Ascending aorta (tissue), 2 donors: ENCODE results near the gene TAF7L. TPM values are rescaled to one million over a fixed set of nuclear protein-coding genes. Genes with fewer than 3 reads are reported as not detected.

Experiments
- DNase-seq, 2 donors: peaks; one replicate each; pipeline ENCODE4 v3.0.0-alpha.2; 2019; ENCODE audit warnings: low spot score in 2 of 2
- H3K27ac ChIP-seq, 2 donors: fragments of 200-600 bp; sonication (generic); one replicate each; pipeline ENCODE4 v1.5.1; 2016 to 2017; ENCODE audit warnings: mild to moderate bottlenecking in 1 of 2
- H3K27me3 ChIP-seq: fragments of 200-600 bp; sonication (generic); one replicate; pipeline ENCODE4 v1.5.1; 2017
- H3K36me3 ChIP-seq, 2 donors: fragments of 200-600 bp; sonication (generic); one replicate each; pipeline ENCODE4 v1.5.1; 2016
- H3K4me1 ChIP-seq, 2 donors: fragments of 200-600 bp; sonication (generic); one replicate each; pipeline ENCODE4 v1.5.1; 2016 to 2017; ENCODE audit warnings: mild to moderate bottlenecking in 1 of 2
- H3K4me3 ChIP-seq, 2 donors: fragments of 200-600 bp; sonication (generic); one replicate each; pipeline ENCODE4 v1.5.1; 2016 to 2017; ENCODE audit warnings: mild to moderate bottlenecking in 1 of 2
- H3K9me3 ChIP-seq, 2 donors: fragments of 200-600 bp; sonication (generic); one replicate each; pipeline ENCODE4 v1.5.1; 2016
- intact Hi-C: fragments of 100-400 bp; cut with DNase I; formaldehyde crosslinking; loops from one replicate; pipeline ENCODE4 v1.15.1; 2023
- total RNA-seq: library from RNA; depleted of rRNA; stranded (reverse); fragments of >200 nt; gene quantifications from one replicate; pipeline ENCODE4 v1.1.0, GENCODE V29; 2016
- TF ChIP-seq, protein P1 (sequence below), 3 experiments: fragments of 200-600 bp in 2 of 3; fragments of 450-650 bp in 1 of 3; sonication (generic) in 2 of 3; IDR thresholded peaks; one replicate each; pipeline ENCODE4 v1.5.1; 2016 to 2019; ENCODE audit warnings: antibody characterized with exemption in 3 of 3, mild to moderate bottlenecking in 1 of 3, moderate library complexity in 1 of 3

Gene TAF7L
- total RNA-seq, 1 donor from 2014 or later = not detected

DNA sequence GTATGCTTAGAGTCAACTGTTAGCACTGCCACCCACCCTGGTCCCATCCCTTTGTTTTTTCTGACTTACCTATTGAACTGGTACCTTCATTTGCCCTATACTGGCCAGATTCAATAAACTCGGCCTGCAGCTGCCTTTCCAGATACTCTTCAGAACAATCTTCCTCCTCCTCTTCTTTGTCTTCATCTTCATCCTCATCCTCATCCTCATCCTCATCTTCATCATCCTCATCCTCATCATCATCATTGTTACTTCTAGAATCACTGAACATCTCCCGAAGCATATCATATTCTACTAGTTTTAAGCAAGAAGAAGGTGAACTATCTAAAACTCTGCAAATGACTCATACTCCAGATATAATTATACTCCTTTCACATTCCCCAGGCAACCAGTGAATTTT lies 14.9 kb downstream of the TAF7L start:
- TF ChIP-seq, protein P1, sequence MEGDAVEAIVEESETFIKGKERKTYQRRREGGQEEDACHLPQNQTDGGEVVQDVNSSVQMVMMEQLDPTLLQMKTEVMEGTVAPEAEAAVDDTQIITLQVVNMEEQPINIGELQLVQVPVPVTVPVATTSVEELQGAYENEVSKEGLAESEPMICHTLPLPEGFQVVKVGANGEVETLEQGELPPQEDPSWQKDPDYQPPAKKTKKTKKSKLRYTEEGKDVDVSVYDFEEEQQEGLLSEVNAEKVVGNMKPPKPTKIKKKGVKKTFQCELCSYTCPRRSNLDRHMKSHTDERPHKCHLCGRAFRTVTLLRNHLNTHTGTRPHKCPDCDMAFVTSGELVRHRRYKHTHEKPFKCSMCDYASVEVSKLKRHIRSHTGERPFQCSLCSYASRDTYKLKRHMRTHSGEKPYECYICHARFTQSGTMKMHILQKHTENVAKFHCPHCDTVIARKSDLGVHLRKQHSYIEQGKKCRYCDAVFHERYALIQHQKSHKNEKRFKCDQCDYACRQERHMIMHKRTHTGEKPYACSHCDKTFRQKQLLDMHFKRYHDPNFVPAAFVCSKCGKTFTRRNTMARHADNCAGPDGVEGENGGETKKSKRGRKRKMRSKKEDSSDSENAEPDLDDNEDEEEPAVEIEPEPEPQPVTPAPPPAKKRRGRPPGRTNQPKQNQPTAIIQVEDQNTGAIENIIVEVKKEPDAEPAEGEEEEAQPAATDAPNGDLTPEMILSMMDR (IDR thresholded peaks at IDR 0.05) = no peak

DNA sequence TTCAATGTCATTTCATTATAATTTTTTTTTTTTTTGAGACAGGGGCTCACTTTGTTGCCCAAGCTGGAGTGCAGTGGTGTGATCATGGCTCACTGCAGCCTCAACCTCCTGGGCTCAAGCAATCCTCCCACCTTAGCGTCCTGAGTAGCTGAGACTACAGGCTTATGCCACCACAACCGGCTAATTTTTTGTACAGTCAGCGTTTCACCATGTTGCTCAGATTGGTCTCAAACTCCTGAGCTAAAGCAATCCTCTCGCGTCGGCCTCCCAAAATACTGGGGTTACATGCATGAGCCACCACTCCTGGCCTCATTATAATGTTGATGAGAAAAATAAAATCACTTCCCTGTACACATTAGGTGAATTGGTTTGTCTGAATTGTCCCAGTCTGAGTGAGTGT lies 16.9 kb downstream of the TAF7L start:
- Histone ChIP-seq H3K27me3 (no peaks in the 10 kb centered on the region), H3K9me3 (no peaks in the 10 kb centered on the region), H3K27ac (no peak overlapping the region), H3K4me1 (no peaks in the 10 kb centered on the region), H3K36me3 (no peaks in the 10 kb centered on the region), H3K4me3 (no peak overlapping the region)
- intact Hi-C loops = no loop called here
- DNase-seq = no peak
- TF ChIP-seq, protein P1 (IDR thresholded peaks at IDR 0.05) = no peak

More for the DNA sequence above, 14.9 kb downstream of the TAF7L start:
- Histone ChIP-seq H3K4me1 (no peaks in the 10 kb centered on the region), H3K36me3 (no peaks in the 10 kb centered on the region), H3K4me3 (no peak overlapping the region), H3K27ac (no peak overlapping the region), H3K9me3 (no peaks in the 10 kb centered on the region), H3K27me3 (no peaks in the 10 kb centered on the region)
- no peak for DNase-seq
- intact Hi-C loops = no loop called here

DNA sequence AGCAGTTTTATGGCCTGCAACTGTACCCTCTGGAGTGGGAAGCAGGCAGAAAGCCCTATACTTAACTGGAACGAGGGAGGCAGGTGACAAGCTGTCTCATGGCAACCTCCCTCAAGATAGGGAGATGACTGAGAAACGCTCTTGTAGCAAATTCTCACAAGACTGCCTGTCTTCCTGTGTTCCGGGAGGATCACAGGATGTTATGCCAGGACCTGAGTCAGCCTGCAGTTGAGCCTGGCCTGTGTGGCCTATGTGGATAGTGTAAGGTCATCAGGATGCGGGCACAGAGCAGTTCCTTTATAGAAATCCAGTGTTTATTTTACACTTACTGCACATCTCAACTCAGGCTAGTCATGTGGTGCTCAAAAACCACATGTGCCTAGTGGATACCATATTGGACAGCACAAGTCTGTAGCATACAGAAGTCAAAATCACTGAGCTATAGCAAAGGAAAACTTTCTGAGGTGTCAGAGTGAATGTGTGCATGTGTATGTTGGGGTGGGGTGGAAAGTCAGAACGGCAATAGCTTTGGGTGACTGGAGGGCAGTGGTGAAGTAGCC lies 25.2 kb downstream of the TAF7L start:
- intact Hi-C loops = no loop called here
- Histone ChIP-seq H3K4me3 (no peak overlapping the region), H3K36me3 (no peaks in the 10 kb centered on the region), H3K4me1 (no peaks in the 10 kb centered on the region), H3K27ac (no peak overlapping the region), H3K9me3 (no peaks in the 10 kb centered on the region), H3K27me3 (no peaks in the 10 kb centered on the region)
- TF ChIP-seq, protein P1 (IDR thresholded peaks at IDR 0.05) = no peak
- no peak for DNase-seq

DNA sequence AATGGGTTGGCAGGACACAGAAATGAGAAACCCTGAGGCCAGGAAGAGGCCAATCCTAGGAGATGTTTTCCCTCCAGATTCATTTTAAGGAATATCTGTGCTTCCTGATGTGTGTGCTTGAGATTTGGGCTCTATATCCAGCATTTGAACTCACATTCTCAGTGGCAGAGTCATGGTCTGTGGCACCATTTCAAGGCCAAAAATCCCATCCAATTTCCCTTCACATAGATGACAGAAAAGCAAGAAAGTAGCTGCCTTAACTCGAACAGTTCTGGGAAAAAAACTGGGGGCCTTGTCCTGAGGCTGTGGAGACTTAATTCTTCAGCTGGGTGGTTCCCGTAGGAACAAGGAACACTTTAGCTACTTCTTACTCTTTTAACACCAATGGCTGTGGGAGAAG lies 27.4 kb downstream of the TAF7L start:
- peak overlapping the region; percentile 22 to 27 for H3K27ac ChIP-seq
- no peak overlapping the region for H3K4me3 ChIP-seq
- H3K36me3 ChIP-seq = no peaks in the 10 kb centered on the region
- H3K9me3 ChIP-seq = no peaks in the 10 kb centered on the region
- DNase-seq = no peak
- TF ChIP-seq, protein P1 (IDR thresholded peaks at IDR 0.05) = no peak
- H3K27me3 ChIP-seq = no peaks in the 10 kb centered on the region
- no peaks in the 10 kb centered on the region for H3K4me1 ChIP-seq
- intact Hi-C loops = no loop called here

DNA sequence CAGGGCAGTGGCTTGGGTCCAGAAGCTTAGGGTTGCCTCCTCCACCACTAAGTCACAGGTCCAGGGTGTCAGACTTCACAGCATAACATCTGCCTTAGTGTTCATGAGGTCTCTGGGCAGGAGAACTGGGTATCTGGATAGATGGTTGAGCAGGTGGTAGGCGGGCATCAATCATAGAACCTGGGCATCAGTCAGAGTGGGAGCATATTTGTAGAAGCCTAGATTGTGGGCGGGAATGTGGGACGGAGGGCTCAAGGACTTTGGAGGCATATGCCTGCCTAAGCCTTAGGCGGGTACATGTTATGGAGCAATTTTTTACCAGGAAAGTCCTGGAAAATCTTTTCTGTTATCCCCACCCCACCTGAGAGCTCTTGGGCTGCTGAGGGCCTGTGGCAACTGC lies 28.5 kb downstream of the TAF7L start:
- H3K4me3 ChIP-seq = no peak overlapping the region
- H3K27ac ChIP-seq = no peak overlapping the region
- no peaks in the 10 kb centered on the region for H3K36me3 ChIP-seq
- TF ChIP-seq, protein P1 (IDR thresholded peaks at IDR 0.05) = no peak
- no peaks in the 10 kb centered on the region for H3K9me3 ChIP-seq
- no peaks in the 10 kb centered on the region for H3K27me3 ChIP-seq
- DNase-seq = no peak
- H3K4me1 ChIP-seq = no peaks in the 10 kb centered on the region
- intact Hi-C loops = no loop called here

DNA sequence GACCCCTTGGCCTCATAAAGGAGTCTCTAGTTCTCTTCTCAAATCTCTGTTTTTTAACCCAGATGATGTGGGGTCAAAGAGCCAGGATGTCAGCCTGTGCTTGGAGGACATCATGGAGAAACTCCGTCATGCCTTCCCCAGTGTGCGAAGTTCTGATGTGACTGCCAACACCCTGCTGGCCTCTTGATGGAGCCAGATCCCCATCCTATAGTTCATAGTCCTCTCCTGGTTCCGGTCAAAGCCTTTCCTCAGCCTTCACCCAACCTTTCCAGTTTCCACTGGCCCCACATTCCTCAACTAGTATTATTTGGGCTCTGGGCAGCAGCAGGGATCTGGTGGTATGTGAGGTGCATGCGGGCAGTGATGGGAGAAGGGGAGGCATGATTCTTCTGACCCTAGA lies 30.7 kb downstream of the TAF7L start:
- TF ChIP-seq, protein P1 (IDR thresholded peaks at IDR 0.05) = no peak
- intact Hi-C loops = no loop called here
- H3K4me3 ChIP-seq = no peak overlapping the region
- H3K27me3 ChIP-seq = no peaks in the 10 kb centered on the region
- no peaks in the 10 kb centered on the region for H3K9me3 ChIP-seq
- H3K36me3 ChIP-seq = no peaks in the 10 kb centered on the region
- no peak for DNase-seq
- H3K4me1 ChIP-seq = no peaks in the 10 kb centered on the region
- H3K27ac ChIP-seq = no peak overlapping the region
